Kidney (tissue), 14 donors: ENCODE data around the gene MGAT4B. TPM values are rescaled to one million over a fixed set of nuclear protein-coding genes. Genes with fewer than 3 reads are reported as not detected.
A peak's percentile ranks its signal among the peaks of the same experiment; 100 is the strongest.

Source experiments
- DNase-seq, 5 donors: peaks; one replicate each; pipeline ENCODE4 v3.0.0-alpha.2; 2013 to 2020
- FAIRE-seq: peaks from 2 replicates; lab custom pipeline; 2012; peaks lifted over from hg19 to GRCh38; lab: Jason Lieb, UNC
- H3K27ac ChIP-seq, 2 donors: one replicate each; pipeline ENCODE4 v1.7.0; 2013; ENCODE audit warnings: low read depth in 2 of 2, low read length in 2 of 2, inconsistent platforms in 1 of 2
- H3K27me3 ChIP-seq: one replicate; pipeline ENCODE4 v1.7.1; 2013; ENCODE audit warnings: low read length, inconsistent platforms; ENCODE audit not compliant: control insufficient read depth, insufficient read depth
- H3K36me3 ChIP-seq, 3 donors: one replicate each; pipeline versions ENCODE4 v1.7.0 to v1.7.1; 2013; ENCODE audit warnings: low read length in 3 of 3, control low read depth in 1 of 3, inconsistent platforms in 1 of 3; ENCODE audit not compliant: insufficient read depth in 3 of 3, control insufficient read depth in 2 of 3
- H3K4me1 ChIP-seq, 3 donors: one replicate each; pipeline versions ENCODE4 v1.7.0 to v1.7.1; 2013; ENCODE audit warnings: low read length in 3 of 3, inconsistent platforms in 1 of 3, low read depth in 1 of 3; ENCODE audit not compliant: control insufficient read depth in 2 of 3, insufficient read depth in 2 of 3
- H3K4me3 ChIP-seq, 3 donors: one replicate each; pipeline versions ENCODE4 v1.7.0 to v1.8.1; 2013; ENCODE audit warnings: low read length in 3 of 3, control low read depth in 1 of 3, inconsistent platforms in 1 of 3
- H3K9ac ChIP-seq, 3 donors: one replicate each; pipeline versions ENCODE4 v1.7.0 to v1.7.1; 2013; ENCODE audit warnings: low read length in 3 of 3, control low read depth in 1 of 3, inconsistent platforms in 1 of 3
- H3K9me3 ChIP-seq, 3 donors: one replicate each; pipeline versions ENCODE4 v1.7.0 to v1.7.1; 2013; ENCODE audit warnings: low read length in 3 of 3, control low read depth in 1 of 3, inconsistent platforms in 1 of 3; ENCODE audit not compliant: control insufficient read depth in 2 of 3, insufficient read depth in 1 of 3
- CTCF ChIP-seq: IDR thresholded peaks from 3 replicates; pipeline ENCODE4 v1.5.1; 2012; ENCODE audit warnings: mild to moderate bottlenecking, moderate library complexity, borderline replicate concordance; ENCODE audit not compliant: insufficient read depth; ENCODE audit errors: extremely low read depth
- intact Hi-C: fragments of 100-400 bp; cut with DNase I; formaldehyde crosslinking; loops from one replicate; pipeline ENCODE4 v1.11.1; 2022
- polyA plus RNA-seq: library from polyadenylated mRNA; stranded (reverse); fragments of 350-450 nt; fragmentation: Illumina TruSeq; extraction: RNeasy Lipid Tissue Mini Kit (QIAGEN cat#74804); gene quantifications from one replicate; pipeline ENCODE4 v1.2.3, GENCODE V29; 2014; ENCODE audit warnings: low read depth, low replicate concordance; ENCODE audit not compliant: insufficient read depth
- total RNA-seq: library from RNA; stranded (reverse); fragmentation: NEBNext Ultra II Directional; extraction: Animal tissue kit (Norgen Biotek cat#: 25700); gene quantifications from one replicate; pipeline ENCODE4 v1.2.1, GENCODE V29; 2021
- donor health status: control.
- donor health status: control.
- donor health status: control.
- donor health status: control.
- donor health status: control.
- donor health status: DM: yes; HTN: yes; CAD: no.
- donor health status: Normal renal cell carcinoma (clear cell type).

The MGAT4B gene
- total and polyA plus RNA-seq, 2 donors from 2014 or later, result 79.4 to 174 TPM

- no peak for DNase-seq
- FAIRE-seq, result no peak
- Histone ChIP-seq H3K27me3 (no peaks in the 10 kb centered on the region), H3K4me3 (peak overlapping the region in 1 of 3 donors; percentile 35), H3K36me3 (peaks cover 2 to 14% (median 10%) of the 10 kb centered on the region in 3 donors), H3K9ac (no peak overlapping the region), H3K27ac (peak overlapping the region; percentile 20 to 59), H3K9me3 (no peaks in the 10 kb centered on the region), H3K4me1 (peaks cover 0 to 36% (median 32%) of the 10 kb centered on the region in 3 donors)
- intact Hi-C loops, result no loop called here
- no peak for TF ChIP-seq CTCF
These were observed 41.3 kb downstream of the MGAT4B start for GRCh38 chr5:179765400-179765799.

GRCh38 chr5:179764056-179764455 is 42.6 kb downstream of the MGAT4B start:
- no peak for DNase-seq
- Histone ChIP-seq H3K27ac (no peak overlapping the region), H3K4me3 (no peak overlapping the region), H3K27me3 (no peaks in the 10 kb centered on the region), H3K4me1 (peaks cover 0 to 45% (median 37%) of the 10 kb centered on the region in 3 donors), H3K9me3 (no peaks in the 10 kb centered on the region), H3K9ac (no peak overlapping the region), H3K36me3 (peaks cover 0 to 4% (median 4%) of the 10 kb centered on the region in 3 donors)
- intact Hi-C loops, result no loop called here
- TF ChIP-seq CTCF, result no peak
- FAIRE-seq, result no peak

GRCh38 chr5:179763215-179763945 is 43.3 kb downstream of the MGAT4B start:
- peak in 4 of 5 donors; percentile 65 to 94 (median 80) for DNase-seq
- intact Hi-C loops, result no loop called here
- Histone ChIP-seq H3K9me3 (no peaks in the 10 kb centered on the region), H3K4me1 (peaks cover 0 to 43% (median 34%) of the 10 kb centered on the region in 3 donors), H3K27me3 (no peaks in the 10 kb centered on the region), H3K36me3 (peaks cover 0 to 3% (median 2%) of the 10 kb centered on the region in 3 donors), H3K4me3 (no peak overlapping the region), H3K27ac (no peak overlapping the region), H3K9ac (peak overlapping the region in 1 of 3 donors; percentile 15)
- TF ChIP-seq CTCF, result peak; percentile 91
- peak; percentile 84 for FAIRE-seq
